Nephron (organoid): ENCODE results near the gene ANTKMT.
A peak's percentile ranks its signal among the peaks of the same experiment; 100 is the strongest.

Source experiments
- H3K27ac Mint-ChIP-seq, 3 experiments: 2 replicates each; pipeline ENCODE4 v1.8.0; 2020; ENCODE audit warnings: mixed read lengths in 3 of 3, mild to moderate bottlenecking in 2 of 3, moderate library complexity in 1 of 3
- H3K27me3 Mint-ChIP-seq: 2 replicates; pipeline ENCODE4 v1.8.0; 2021; ENCODE audit warnings: low read depth, mild to moderate bottlenecking, moderate library complexity, mixed read lengths
- H3K36me3 Mint-ChIP-seq: 2 replicates; pipeline ENCODE4 v1.8.0; 2020; ENCODE audit warnings: low read depth, mixed read lengths
- H3K4me1 Mint-ChIP-seq: 2 replicates; pipeline ENCODE4 v1.8.0; 2020; ENCODE audit warnings: mixed read lengths
- H3K4me3 Mint-ChIP-seq, 3 experiments: 2 replicates each; pipeline ENCODE4 v1.8.0; 2020; ENCODE audit warnings: mild to moderate bottlenecking in 3 of 3, mixed read lengths in 3 of 3, moderate library complexity in 2 of 3
- H3K9me3 Mint-ChIP-seq: 2 replicates; pipeline ENCODE4 v1.8.0; 2020; ENCODE audit warnings: mixed read lengths
- TF ChIP-seq, protein P1 (sequence below), 3 experiments: fragments of 200-600 bp; sonication (generic); IDR thresholded peaks; one replicate each; pipeline ENCODE4 v1.5.0; 2021; ENCODE audit warnings: antibody characterized with exemption in 3 of 3; ENCODE audit not compliant: unreplicated experiment in 3 of 3

ANTKMT gene

DNA sequence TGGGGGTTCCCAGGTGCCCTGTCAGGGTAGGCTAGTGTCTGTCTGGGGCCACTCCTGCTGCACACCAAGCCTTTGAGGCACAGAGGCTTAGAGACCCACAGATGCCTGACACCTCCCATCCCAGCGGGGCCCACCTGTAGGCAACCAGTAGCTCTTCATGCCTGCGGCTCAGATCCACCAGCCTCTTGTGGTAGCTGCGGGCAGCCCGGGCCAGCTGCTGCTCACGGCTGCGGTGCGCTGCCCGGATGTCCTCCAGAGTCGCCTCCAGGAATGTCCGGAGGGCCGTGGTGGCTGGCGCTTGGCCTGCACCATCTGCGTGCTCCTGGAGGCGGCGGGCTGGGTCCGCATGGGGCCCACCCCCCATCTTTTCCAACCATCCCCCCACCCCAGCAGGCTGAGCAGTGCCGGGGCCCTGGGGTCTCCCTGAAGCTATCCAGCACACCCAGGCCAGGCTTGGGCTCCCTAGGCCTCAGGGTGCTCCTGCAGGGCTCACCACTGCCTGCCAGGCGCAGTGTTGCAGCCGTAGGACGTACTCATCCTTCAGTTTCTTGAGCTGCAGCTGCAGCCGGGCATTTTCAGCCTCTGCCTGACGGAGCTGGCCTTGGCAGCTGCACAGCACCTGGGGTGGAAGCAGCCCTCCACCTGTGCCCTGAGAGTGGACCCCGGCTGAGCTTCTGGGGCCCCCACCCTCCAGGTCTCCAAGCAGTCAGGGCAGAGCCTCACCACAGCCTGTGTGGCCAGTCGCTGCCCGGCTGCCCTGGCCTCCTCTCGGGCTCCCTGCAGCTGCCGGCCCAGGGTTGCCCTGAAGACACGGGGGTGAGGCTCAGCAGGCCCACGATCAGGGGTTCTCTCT lies 3.5 kb downstream of the ANTKMT start:
- H3K36me3 Mint-ChIP-seq: no peaks in the 10 kb centered on the region
- H3K27ac Mint-ChIP-seq: no peak overlapping the region
- H3K27me3 Mint-ChIP-seq: peaks cover 13% of the 10 kb centered on the region
- H3K9me3 Mint-ChIP-seq: no peaks in the 10 kb centered on the region
- H3K4me1 Mint-ChIP-seq: peaks cover 5% of the 10 kb centered on the region
- no peak overlapping the region for H3K4me3 Mint-ChIP-seq
- TF ChIP-seq, protein P1, sequence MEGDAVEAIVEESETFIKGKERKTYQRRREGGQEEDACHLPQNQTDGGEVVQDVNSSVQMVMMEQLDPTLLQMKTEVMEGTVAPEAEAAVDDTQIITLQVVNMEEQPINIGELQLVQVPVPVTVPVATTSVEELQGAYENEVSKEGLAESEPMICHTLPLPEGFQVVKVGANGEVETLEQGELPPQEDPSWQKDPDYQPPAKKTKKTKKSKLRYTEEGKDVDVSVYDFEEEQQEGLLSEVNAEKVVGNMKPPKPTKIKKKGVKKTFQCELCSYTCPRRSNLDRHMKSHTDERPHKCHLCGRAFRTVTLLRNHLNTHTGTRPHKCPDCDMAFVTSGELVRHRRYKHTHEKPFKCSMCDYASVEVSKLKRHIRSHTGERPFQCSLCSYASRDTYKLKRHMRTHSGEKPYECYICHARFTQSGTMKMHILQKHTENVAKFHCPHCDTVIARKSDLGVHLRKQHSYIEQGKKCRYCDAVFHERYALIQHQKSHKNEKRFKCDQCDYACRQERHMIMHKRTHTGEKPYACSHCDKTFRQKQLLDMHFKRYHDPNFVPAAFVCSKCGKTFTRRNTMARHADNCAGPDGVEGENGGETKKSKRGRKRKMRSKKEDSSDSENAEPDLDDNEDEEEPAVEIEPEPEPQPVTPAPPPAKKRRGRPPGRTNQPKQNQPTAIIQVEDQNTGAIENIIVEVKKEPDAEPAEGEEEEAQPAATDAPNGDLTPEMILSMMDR (IDR thresholded peaks at IDR 0.05; ENCODE audit: unreplicated experiment in 3 of 3): no peak

DNA sequence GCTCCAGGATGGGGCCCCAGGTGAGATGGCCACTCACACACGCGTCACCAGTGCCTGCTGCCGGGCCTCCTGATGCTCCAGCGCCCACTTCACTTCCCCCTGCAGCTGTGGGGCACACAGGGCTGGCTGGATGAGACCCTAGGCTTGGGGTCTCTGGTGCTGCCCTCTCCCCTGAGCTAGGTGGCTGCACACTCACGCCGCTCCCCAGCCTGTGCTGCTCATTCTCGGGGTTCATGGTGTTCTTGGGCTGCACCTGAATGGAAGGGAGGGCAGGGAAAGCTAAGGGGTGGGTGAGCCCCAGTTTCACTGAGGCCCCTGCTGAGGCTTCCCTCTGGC lies 4.1 kb downstream of the ANTKMT start:
- Mint-ChIP-seq H3K27me3 (peaks cover 13% of the 10 kb centered on the region), H3K36me3 (no peaks in the 10 kb centered on the region), H3K4me1 (peaks cover 5% of the 10 kb centered on the region), H3K27ac (no peak overlapping the region), H3K9me3 (no peaks in the 10 kb centered on the region), H3K4me3 (peak overlapping the region; percentile 37 to 71 (median 58))
- TF ChIP-seq, protein P1 (IDR thresholded peaks at IDR 0.05; ENCODE audit: unreplicated experiment in 3 of 3): no peak

DNA sequence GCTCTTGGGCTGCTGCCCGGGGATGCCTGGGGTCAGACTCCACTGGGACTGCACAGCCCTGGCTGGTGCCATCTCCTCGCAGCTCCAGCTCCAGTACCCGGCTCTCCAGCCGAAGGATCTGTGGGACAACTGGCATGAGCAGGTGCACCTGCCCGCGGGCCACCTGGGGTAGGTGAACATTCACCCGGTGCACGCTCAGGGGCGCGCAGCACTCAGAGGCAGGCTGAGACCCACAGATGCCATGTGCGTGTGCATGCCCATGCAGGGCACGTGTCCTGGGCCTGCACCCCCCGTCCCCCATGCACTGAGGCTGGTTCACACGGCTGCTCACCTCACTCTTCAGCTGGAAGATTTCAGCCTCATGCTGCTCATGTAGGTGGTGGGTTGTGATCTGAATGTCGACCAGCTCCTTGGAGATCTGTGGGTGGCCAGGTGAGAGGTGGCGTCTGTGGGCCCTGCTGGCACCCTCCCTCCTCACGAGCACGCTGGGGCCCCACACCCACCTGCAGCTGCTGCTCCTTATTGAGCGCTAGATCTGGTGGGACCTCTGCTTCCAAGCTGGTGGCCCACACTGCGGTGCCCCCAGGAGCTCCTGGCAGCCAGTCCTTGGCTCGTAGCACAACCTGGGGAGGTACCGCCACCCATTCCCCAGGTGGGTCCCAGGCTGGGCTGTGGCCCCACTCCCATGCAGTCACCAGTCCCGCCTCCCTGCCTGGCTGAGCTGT lies 4.7 kb downstream of the ANTKMT start:
- Mint-ChIP-seq H3K36me3 (no peaks in the 10 kb centered on the region), H3K27ac (no peak overlapping the region), H3K27me3 (peaks cover 13% of the 10 kb centered on the region), H3K4me3 (peak overlapping the region in 1 of 3 experiments; percentile 19), H3K4me1 (no peaks in the 10 kb centered on the region), H3K9me3 (no peaks in the 10 kb centered on the region)
- TF ChIP-seq, protein P1 (IDR thresholded peaks at IDR 0.05; ENCODE audit: unreplicated experiment in 3 of 3): no peak

DNA sequence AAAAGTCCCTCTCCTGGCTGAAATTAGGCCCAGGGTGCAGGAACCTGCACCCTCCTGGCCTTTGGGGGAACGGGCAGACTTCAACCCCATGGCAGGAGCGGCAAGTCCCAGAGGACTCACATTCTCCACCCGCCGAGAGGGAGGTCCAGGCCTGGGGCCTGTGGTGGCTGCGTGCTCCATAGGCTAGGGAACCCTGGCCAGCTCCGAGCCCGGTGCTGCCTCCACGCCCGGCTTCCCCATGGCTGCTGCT lies 5.2 kb downstream of the ANTKMT start:
- peak overlapping the region in 1 of 3 experiments; percentile 47 for H3K4me3 Mint-ChIP-seq
- no peaks in the 10 kb centered on the region for H3K36me3 Mint-ChIP-seq

DNA sequence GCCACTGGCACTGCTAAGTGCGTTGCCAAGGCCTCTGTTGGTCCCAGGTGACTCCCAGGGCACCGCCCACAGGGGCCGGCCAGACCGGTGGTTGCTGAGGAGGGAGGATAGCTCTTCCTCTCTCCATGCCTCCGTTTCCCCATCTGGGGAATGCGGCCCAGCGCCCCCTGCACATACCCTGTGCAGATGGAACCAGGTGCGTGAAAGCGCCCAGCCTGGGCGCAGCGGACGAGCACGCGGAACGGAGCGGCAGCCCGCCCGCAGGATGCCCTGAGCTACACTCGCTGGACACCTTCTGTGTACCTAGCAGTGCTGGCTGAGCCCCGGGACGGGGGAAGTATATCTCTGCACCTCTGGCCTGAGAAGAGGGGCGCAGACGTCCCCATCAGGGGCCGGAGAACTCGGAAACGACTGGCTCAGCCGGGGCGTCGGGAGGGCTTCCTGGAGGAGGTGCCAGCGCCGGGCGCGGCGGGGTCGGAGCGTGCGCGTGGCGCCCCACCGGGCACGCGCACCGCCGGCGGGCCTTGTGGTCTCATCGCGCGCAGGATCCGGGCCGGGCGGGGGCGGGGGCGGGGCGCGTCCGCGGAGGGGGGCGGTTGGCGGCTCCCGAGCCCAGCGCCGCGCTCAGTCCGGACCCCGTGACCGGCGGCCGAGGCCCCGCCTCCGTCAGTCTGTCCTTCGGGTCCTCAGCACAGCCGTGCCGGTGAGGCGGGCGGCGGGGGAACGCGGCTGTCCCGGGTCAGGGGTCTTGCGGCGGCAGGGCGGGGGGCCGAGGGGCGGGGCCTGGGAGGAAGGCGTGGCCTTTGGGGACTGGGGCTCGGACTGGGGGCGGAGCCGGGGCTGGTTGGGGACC lies 5.7 kb downstream of the ANTKMT start, which contains the start of the genes CCDC78 and HAGHL:
Gene CCDC78 (minus strand): TSS at position 6 of the 853 bp plus-strand sequence. CDS start 76 bp downstream, outside the sequence.
Gene HAGHL (plus strand): TSS at position 669 of the 853 bp plus-strand sequence. CDS start 404 bp downstream, outside the sequence.
- no peak within 1 kb of the TSS for H3K27ac Mint-ChIP-seq
- H3K36me3 Mint-ChIP-seq: no peaks in the 10 kb centered on the region
- TF ChIP-seq, protein P1 (IDR thresholded peaks at IDR 0.05; ENCODE audit: unreplicated experiment in 3 of 3): no peak
- peaks cover 13% of the 10 kb centered on the region for H3K27me3 Mint-ChIP-seq
- H3K9me3 Mint-ChIP-seq: no peaks in the 10 kb centered on the region
- peak within 1 kb of the TSS; percentile 22 to 75 (median 47) for H3K4me3 Mint-ChIP-seq
- H3K4me1 Mint-ChIP-seq: no peaks in the 10 kb centered on the region

More for the DNA sequence above, 5.2 kb downstream of the ANTKMT start:
- TF ChIP-seq, protein P1 (IDR thresholded peaks at IDR 0.05; ENCODE audit: unreplicated experiment in 3 of 3): no peak
- Mint-ChIP-seq H3K27me3 (peaks cover 13% of the 10 kb centered on the region), H3K27ac (no peak overlapping the region), H3K9me3 (no peaks in the 10 kb centered on the region), H3K4me1 (no peaks in the 10 kb centered on the region)
